HCT116 (cell line): ENCODE data around the gene GLP2R. TPM values are rescaled to one million over a fixed set of nuclear protein-coding genes. Genes with fewer than 3 reads are reported as not detected.

Experiments
- ATAC-seq: fragments of 200-7000 bp; cut with Tn5 transposase; 2 replicates; pipeline ENCODE4 v1.9.1; 2020; ENCODE audit warnings: mild to moderate bottlenecking, moderate library complexity
- BruUV-seq: library from RNA; stranded (reverse); fragments of 400-500 nt; replicated peaks from 2 replicates; lab custom pipeline; 2021; lab: Mats Ljungman, UMichigan
- CTCF ChIA-PET: fragments of 300-600 bp; sonication (Branson Sonifier 250); formaldehyde crosslinking; loops from one replicate; lab custom pipeline; 2021; ENCODE audit warnings: antibody characterized with exemption; lab: Charles Lee
- POLR2A ChIA-PET: fragments of 300-600, 350-600 bp; sonication (Branson Sonifier 250); formaldehyde crosslinking; loops from one replicate; lab custom pipeline; 2021; ENCODE audit warnings: antibody characterized with exemption; lab: Charles Lee
- RAD21 ChIA-PET, 2 experiments: fragments of 300-600 bp; sonication (Branson Sonifier 250); formaldehyde crosslinking; loops; one replicate each; lab custom pipeline; 2023; ENCODE audit warnings: low total read pairs in 2 of 2; ENCODE audit not compliant: uncharacterized antibody in 2 of 2, unreplicated experiment in 2 of 2, low non-redundant PET in 1 of 2; lab: Charles Lee
- DNase-seq: peaks from one replicate; pipeline ENCODE4 v3.0.0-alpha.2; 2010; ENCODE audit warnings: low read depth, low spot score
- H2AFZ ChIP-seq: fragments of 200-600 bp; shearing (Covaris generic), sonication (generic); 2 replicates; pipeline ENCODE4 v1.6.1; 2017; ENCODE audit warnings: low read depth, mixed run types, mixed read lengths, antibody characterized with exemption, low read length; ENCODE audit not compliant: poor library complexity, severe bottlenecking
- H3K27ac ChIP-seq: 2 replicates; pipeline ENCODE4 v1.5.1; 2012; ENCODE audit warnings: low read depth, low read length
- H3K27me3 ChIP-seq: fragments of 200-600 bp; sonication (generic); 2 replicates; pipeline ENCODE4 v1.6.1; 2016; ENCODE audit warnings: mixed run types, low read length, mixed read lengths; ENCODE audit not compliant: insufficient read depth
- H3K36me3 ChIP-seq, 2 experiments: fragments of 200-500 bp in 1 of 2; fragments of 200-600 bp in 1 of 2; sonication (Bioruptor generic) in 1 of 2; sonication (generic) in 1 of 2; 2 replicates each; pipeline versions ENCODE4 v1.5.1 to v1.6.1; 2014 to 2016; ENCODE audit warnings: low read length in 2 of 2, inconsistent platforms in 1 of 2, mixed read lengths in 1 of 2, mixed run types in 1 of 2; ENCODE audit not compliant: insufficient read depth in 2 of 2, control insufficient read depth in 1 of 2
- H3K4me1 ChIP-seq, 2 experiments: fragments of 200-600 bp in 1 of 2; sonication (generic) in 1 of 2; 2 replicates each; pipeline versions ENCODE4 v1.5.1 to v1.6.1; 2012 to 2017; ENCODE audit warnings: low read length in 2 of 2, inconsistent platforms in 1 of 2, mild to moderate bottlenecking in 1 of 2, mixed read lengths in 1 of 2, mixed run types in 1 of 2, moderate library complexity in 1 of 2; ENCODE audit not compliant: insufficient read depth in 2 of 2, control insufficient read depth in 1 of 2
- H3K4me2 ChIP-seq: fragments of 200-600 bp; sonication (generic); 2 replicates; pipeline ENCODE4 v1.6.1; 2017; ENCODE audit warnings: mixed run types, low read length, mixed read lengths
- H3K4me3 ChIP-seq, 2 experiments: fragments of 200-600 bp in 1 of 2; sonication (generic) in 1 of 2; replicated peaks in 1 of 2; 2 replicates each; pipeline ENCODE4 v1.5.1; 2011 to 2016; ENCODE audit warnings: low read length in 2 of 2, control low read depth in 1 of 2, low read depth in 1 of 2, mild to moderate bottlenecking in 1 of 2, mixed read lengths in 1 of 2, mixed run types in 1 of 2
- H3K79me2 ChIP-seq: fragments of 200-600 bp; sonication (generic); 2 replicates; pipeline ENCODE4 v1.6.1; 2017; ENCODE audit warnings: mild to moderate bottlenecking, mixed run types, low read length, moderate library complexity, mixed read lengths; ENCODE audit not compliant: insufficient read depth
- H3K9ac ChIP-seq: fragments of 200-600 bp; sonication (generic); 2 replicates; pipeline ENCODE4 v1.6.1; 2016; ENCODE audit warnings: low read length, mixed read lengths
- H3K9me2 ChIP-seq: fragments of 200-600 bp; sonication (generic), shearing (Covaris generic); 2 replicates; pipeline ENCODE4 v1.6.1; 2017; ENCODE audit warnings: mixed run types, mild to moderate bottlenecking, moderate library complexity; ENCODE audit not compliant: insufficient read depth
- H3K9me3 ChIP-seq, 2 experiments: fragments of 200-500 bp in 1 of 2; fragments of 200-600 bp in 1 of 2; sonication (Bioruptor generic) in 1 of 2; sonication (generic) in 1 of 2; 2 replicates each; pipeline ENCODE4 v1.6.1; 2014 to 2017; ENCODE audit warnings: low read length in 2 of 2, mixed read lengths in 2 of 2, inconsistent platforms in 1 of 2, low read depth in 1 of 2, mild to moderate bottlenecking in 1 of 2, mixed run types in 1 of 2, moderate library complexity in 1 of 2; ENCODE audit not compliant: control insufficient read depth in 1 of 2, insufficient read depth in 1 of 2
- H4K20me1 ChIP-seq: fragments of 200-600 bp; sonication (generic), shearing (Covaris generic); 2 replicates; pipeline ENCODE4 v1.6.1; 2017; ENCODE audit warnings: mixed run types, mild to moderate bottlenecking, moderate library complexity; ENCODE audit not compliant: insufficient read depth
- CEBPB ChIP-seq: IDR thresholded peaks from 2 replicates; pipeline ENCODE4 v1.6.1; 2012; ENCODE audit warnings: low read depth
- JUND ChIP-seq: IDR thresholded peaks from 2 replicates; pipeline ENCODE4 v1.6.1; 2012
- POLR2A ChIP-seq: IDR thresholded peaks from 2 replicates; pipeline ENCODE4 v1.7.0; 2011; ENCODE audit warnings: borderline replicate concordance; ENCODE audit not compliant: insufficient read depth, insufficient read length; ENCODE audit errors: extremely low read depth
- POLR2AphosphoS5 ChIP-seq: IDR thresholded peaks from 2 replicates; pipeline ENCODE4 v1.6.1; 2011; ENCODE audit warnings: mild to moderate bottlenecking, low read depth, low read length, moderate library complexity
- RAD21 ChIP-seq: IDR thresholded peaks from 2 replicates; pipeline ENCODE4 v1.6.1; 2012; ENCODE audit warnings: low read depth, mild to moderate bottlenecking
- SIN3A ChIP-seq: IDR thresholded peaks from 2 replicates; pipeline ENCODE4 v1.6.1; 2012; ENCODE audit warnings: low read depth
- SP1 ChIP-seq: IDR thresholded peaks from 2 replicates; pipeline ENCODE4 v1.6.1; 2012; ENCODE audit warnings: low read depth
- TCF7L2 ChIP-seq: IDR thresholded peaks from 2 replicates; pipeline ENCODE4 v1.7.0; 2011; ENCODE audit warnings: borderline replicate concordance, inconsistent platforms; ENCODE audit not compliant: insufficient read depth, insufficient read length; ENCODE audit errors: extremely low read depth
- YY1 ChIP-seq: IDR thresholded peaks from 2 replicates; pipeline ENCODE4 v1.6.1; 2011; ENCODE audit warnings: low read length, low read depth, moderate library complexity, mild to moderate bottlenecking; ENCODE audit not compliant: insufficient replicate concordance; ENCODE audit errors: extremely low read depth
- ZFX ChIP-seq: fragments of 450-650 bp; IDR thresholded peaks from 2 replicates; pipeline ENCODE4 v1.6.1; 2017
- intact Hi-C: fragments of 100-400 bp; cut with micrococcal nuclease; formaldehyde crosslinking; loops from 2 replicates; pipeline ENCODE4 v1.10.0; 2022
- total RNA-seq: library from RNA; stranded (reverse); gene quantifications from one replicate; pipeline ENCODE4 v1.2.1, GENCODE V29; 2021; ENCODE audit not compliant: unreplicated experiment
- TF ChIP-seq, protein P1 (sequence below), 3 experiments: fragments of 200-600 bp in 1 of 3; sonication (generic) in 1 of 3; IDR thresholded peaks in 2 of 3; conservative IDR thresholded peaks in 1 of 3; 2 replicates each; pipeline ENCODE4 v1.5.1; 2012 to 2017; ENCODE audit warnings: low read depth in 2 of 3, low read length in 2 of 3, antibody characterized with exemption in 1 of 3, borderline replicate concordance in 1 of 3, control low read depth in 1 of 3, mild to moderate bottlenecking in 1 of 3, mixed read lengths in 1 of 3, mixed run types in 1 of 3, moderate library complexity in 1 of 3; ENCODE audit not compliant: insufficient read depth in 1 of 3
- TF ChIP-seq, protein P2 (sequence below): IDR thresholded peaks from 2 replicates; pipeline ENCODE4 v1.6.1; 2012; ENCODE audit warnings: low read depth
- TF ChIP-seq, protein P3 (sequence below): IDR thresholded peaks from 2 replicates; pipeline ENCODE4 v1.6.1; 2012

GLP2R gene
- total RNA-seq, 1 experiment from 2014 or later: not detected

DNA sequence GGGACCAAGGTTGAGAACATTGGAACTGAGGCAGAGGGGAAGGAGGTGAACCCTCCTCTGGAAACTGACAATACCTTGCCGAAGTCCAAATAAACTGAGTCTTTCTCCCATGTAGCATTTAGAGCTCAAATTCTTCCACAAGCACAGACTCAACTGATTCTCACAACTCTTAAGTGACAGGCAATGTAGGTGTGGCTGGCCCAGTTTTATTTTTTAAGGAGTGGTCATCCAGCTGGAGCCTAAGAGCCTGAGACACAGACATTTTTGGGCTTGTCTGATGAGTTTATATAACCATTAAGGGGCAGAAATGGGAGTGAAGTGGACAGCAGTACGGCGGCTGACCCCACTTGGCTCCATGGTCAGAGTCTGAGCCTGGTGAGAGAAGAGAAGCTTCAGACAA is 68.5 kb downstream of the GLP2R start:
- H3K27ac ChIP-seq: no peak overlapping the region
- RAD21 ChIA-PET: no interaction called here
- H3K4me1 ChIP-seq: peaks cover 0 to 4% of the 10 kb centered on the region in 2 experiments; a peak in 2 of 4 replicates
- no peaks in the 10 kb centered on the region for H3K36me3 ChIP-seq
- H3K27me3 ChIP-seq: 0 out of 2 replicates have a peak, but pooled peaks cover 8% of the 10 kb centered on the region
- H3K9ac ChIP-seq: no peak overlapping the region
- CTCF ChIA-PET: no interaction called here
- no peak for TF ChIP-seq POLR2A
- no peak for TF ChIP-seq SP1
- TF ChIP-seq RAD21: no peak
- TF ChIP-seq ZFX: no peak
- TF ChIP-seq YY1: no peak
- TF ChIP-seq POLR2AphosphoS5: no peak
- TF ChIP-seq TCF7L2: no peak
- ATAC-seq: no peak
- no peak overlapping the region for H3K4me2 ChIP-seq
- no peaks in the 10 kb centered on the region for H3K9me3 ChIP-seq
- DNase-seq: no peak
- no peaks in the 10 kb centered on the region for H3K9me2 ChIP-seq
- no TSS peak for BruUV-seq
- no peak overlapping the region for H2AFZ ChIP-seq
- intact Hi-C loops: no loop called here
- no peaks in the 10 kb centered on the region for H3K79me2 ChIP-seq
- no peaks in the 10 kb centered on the region for H4K20me1 ChIP-seq
- POLR2A ChIA-PET: no interaction called here
- H3K4me3 ChIP-seq: no peak overlapping the region

DNA sequence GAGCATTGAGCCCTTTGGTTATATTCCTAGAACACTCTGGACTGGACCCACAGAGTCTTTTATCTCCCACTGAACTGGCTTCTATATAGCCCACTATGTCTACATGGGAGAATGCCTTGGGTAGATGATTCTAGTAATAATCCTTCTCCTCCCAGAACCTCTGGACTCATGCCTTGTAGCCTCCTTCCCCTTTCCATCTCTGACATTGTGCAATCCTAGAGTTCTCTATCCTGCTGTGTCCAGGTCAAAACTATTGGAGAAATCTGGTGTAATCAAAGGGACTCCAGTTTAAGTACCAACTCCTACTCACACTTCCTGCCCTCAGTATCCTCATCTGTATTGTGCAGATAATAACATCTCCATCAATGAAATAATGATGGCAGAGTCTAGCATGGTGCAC is 70.2 kb downstream of the GLP2R start:
- H3K27me3 ChIP-seq: peaks cover 10% of the 10 kb centered on the region; the same call in 1 of the 2 replicates
- RAD21 ChIA-PET: no interaction called here
- H2AFZ ChIP-seq: no peak overlapping the region
- CTCF ChIA-PET: no interaction called here
- no peaks in the 10 kb centered on the region for H3K36me3 ChIP-seq
- no peak overlapping the region for H3K9ac ChIP-seq
- no peak overlapping the region for H3K27ac ChIP-seq
- POLR2A ChIA-PET: no interaction called here
- BruUV-seq: no TSS peak
- no peak overlapping the region for H3K4me3 ChIP-seq
- no peaks in the 10 kb centered on the region for H3K9me2 ChIP-seq
- H3K79me2 ChIP-seq: no peaks in the 10 kb centered on the region
- H3K4me2 ChIP-seq: no peak overlapping the region
- no peak for ATAC-seq
- H3K9me3 ChIP-seq: no peaks in the 10 kb centered on the region
- intact Hi-C loops: no loop called here
- DNase-seq: no peak
- peaks cover 4 to 7% of the 10 kb centered on the region in 2 experiments; a peak in 3 of 4 replicates for H3K4me1 ChIP-seq
- no peaks in the 10 kb centered on the region for H4K20me1 ChIP-seq
- TF ChIP-seq, protein P1, sequence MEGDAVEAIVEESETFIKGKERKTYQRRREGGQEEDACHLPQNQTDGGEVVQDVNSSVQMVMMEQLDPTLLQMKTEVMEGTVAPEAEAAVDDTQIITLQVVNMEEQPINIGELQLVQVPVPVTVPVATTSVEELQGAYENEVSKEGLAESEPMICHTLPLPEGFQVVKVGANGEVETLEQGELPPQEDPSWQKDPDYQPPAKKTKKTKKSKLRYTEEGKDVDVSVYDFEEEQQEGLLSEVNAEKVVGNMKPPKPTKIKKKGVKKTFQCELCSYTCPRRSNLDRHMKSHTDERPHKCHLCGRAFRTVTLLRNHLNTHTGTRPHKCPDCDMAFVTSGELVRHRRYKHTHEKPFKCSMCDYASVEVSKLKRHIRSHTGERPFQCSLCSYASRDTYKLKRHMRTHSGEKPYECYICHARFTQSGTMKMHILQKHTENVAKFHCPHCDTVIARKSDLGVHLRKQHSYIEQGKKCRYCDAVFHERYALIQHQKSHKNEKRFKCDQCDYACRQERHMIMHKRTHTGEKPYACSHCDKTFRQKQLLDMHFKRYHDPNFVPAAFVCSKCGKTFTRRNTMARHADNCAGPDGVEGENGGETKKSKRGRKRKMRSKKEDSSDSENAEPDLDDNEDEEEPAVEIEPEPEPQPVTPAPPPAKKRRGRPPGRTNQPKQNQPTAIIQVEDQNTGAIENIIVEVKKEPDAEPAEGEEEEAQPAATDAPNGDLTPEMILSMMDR (IDR thresholded peaks at IDR 0.05 in 2 of 3, conservative IDR thresholded peaks at IDR 0.05 in 1 of 3; ENCODE audit: borderline replicate concordance in 1 of 3, insufficient read depth in 1 of 3, low read depth in 2 of 3, low read length in 2 of 3): no peak
- no peak for TF ChIP-seq CEBPB
- TF ChIP-seq JUND: no peak
- TF ChIP-seq SP1: no peak
- TF ChIP-seq, protein P2, sequence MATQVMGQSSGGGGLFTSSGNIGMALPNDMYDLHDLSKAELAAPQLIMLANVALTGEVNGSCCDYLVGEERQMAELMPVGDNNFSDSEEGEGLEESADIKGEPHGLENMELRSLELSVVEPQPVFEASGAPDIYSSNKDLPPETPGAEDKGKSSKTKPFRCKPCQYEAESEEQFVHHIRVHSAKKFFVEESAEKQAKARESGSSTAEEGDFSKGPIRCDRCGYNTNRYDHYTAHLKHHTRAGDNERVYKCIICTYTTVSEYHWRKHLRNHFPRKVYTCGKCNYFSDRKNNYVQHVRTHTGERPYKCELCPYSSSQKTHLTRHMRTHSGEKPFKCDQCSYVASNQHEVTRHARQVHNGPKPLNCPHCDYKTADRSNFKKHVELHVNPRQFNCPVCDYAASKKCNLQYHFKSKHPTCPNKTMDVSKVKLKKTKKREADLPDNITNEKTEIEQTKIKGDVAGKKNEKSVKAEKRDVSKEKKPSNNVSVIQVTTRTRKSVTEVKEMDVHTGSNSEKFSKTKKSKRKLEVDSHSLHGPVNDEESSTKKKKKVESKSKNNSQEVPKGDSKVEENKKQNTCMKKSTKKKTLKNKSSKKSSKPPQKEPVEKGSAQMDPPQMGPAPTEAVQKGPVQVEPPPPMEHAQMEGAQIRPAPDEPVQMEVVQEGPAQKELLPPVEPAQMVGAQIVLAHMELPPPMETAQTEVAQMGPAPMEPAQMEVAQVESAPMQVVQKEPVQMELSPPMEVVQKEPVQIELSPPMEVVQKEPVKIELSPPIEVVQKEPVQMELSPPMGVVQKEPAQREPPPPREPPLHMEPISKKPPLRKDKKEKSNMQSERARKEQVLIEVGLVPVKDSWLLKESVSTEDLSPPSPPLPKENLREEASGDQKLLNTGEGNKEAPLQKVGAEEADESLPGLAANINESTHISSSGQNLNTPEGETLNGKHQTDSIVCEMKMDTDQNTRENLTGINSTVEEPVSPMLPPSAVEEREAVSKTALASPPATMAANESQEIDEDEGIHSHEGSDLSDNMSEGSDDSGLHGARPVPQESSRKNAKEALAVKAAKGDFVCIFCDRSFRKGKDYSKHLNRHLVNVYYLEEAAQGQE: no peak
- no peak for TF ChIP-seq SIN3A
- TF ChIP-seq, protein P3, sequence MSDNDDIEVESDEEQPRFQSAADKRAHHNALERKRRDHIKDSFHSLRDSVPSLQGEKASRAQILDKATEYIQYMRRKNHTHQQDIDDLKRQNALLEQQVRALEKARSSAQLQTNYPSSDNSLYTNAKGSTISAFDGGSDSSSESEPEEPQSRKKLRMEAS: no peak
